AG04449 (cell line): ENCODE results near the gene NUP210.

Experiments
- CTCF ChIA-PET: fragments of 350-600 bp; formaldehyde crosslinking; extraction: SDS; loops from one replicate; lab custom pipeline; 2021; ENCODE audit warnings: antibody characterized with exemption; lab: Yijun Ruan, JAX
- POLR2A ChIA-PET: fragments of 400-600, 350-600 bp; formaldehyde crosslinking; extraction: SDS; loops from one replicate; lab custom pipeline; 2020; ENCODE audit warnings: antibody characterized with exemption, inconsistent platforms; lab: Yijun Ruan, JAX
- DNase-seq: peaks from one replicate; pipeline ENCODE4 v3.0.0-alpha.2; 2010; ENCODE audit warnings: low read depth, low spot score
- H3K4me3 ChIP-seq: 2 replicates; pipeline ENCODE4 v1.5.1; 2011; ENCODE audit warnings: low read depth, mild to moderate bottlenecking, control low read depth, low read length
- TF ChIP-seq, protein P1 (sequence below): IDR thresholded peaks from one replicate; pipeline ENCODE4 v1.5.1; 2011; ENCODE audit warnings: mild to moderate bottlenecking, moderate library complexity, low read length, control low read depth, inconsistent platforms; ENCODE audit not compliant: insufficient read depth; ENCODE audit errors: missing control alignments

Gene NUP210

DNA sequence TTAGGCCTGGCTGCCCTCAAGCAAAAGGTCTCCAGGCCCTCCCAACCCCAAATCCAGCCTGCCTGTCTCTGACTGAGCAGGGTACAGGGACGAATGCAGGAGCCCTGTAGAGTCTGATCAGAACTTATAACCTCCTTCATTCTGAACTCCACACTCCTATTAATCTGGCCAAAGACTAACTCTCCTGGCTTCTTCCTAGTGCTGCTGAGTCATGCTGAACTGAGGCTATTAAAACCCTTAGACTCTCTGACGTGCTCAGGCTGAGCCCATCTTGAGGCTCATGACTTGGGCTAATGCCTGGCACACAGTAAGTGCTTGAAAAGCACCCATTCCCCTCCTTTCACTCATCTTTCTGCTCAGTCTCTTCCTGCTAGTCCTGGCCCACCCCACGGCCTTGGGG is 81.9 kb downstream of the NUP210 start:
- H3K4me3 ChIP-seq = no peak overlapping the region
- POLR2A ChIA-PET = no interaction called here
- CTCF ChIA-PET = no interaction called here
- DNase-seq = no peak
- TF ChIP-seq, protein P1, sequence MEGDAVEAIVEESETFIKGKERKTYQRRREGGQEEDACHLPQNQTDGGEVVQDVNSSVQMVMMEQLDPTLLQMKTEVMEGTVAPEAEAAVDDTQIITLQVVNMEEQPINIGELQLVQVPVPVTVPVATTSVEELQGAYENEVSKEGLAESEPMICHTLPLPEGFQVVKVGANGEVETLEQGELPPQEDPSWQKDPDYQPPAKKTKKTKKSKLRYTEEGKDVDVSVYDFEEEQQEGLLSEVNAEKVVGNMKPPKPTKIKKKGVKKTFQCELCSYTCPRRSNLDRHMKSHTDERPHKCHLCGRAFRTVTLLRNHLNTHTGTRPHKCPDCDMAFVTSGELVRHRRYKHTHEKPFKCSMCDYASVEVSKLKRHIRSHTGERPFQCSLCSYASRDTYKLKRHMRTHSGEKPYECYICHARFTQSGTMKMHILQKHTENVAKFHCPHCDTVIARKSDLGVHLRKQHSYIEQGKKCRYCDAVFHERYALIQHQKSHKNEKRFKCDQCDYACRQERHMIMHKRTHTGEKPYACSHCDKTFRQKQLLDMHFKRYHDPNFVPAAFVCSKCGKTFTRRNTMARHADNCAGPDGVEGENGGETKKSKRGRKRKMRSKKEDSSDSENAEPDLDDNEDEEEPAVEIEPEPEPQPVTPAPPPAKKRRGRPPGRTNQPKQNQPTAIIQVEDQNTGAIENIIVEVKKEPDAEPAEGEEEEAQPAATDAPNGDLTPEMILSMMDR = no peak

DNA sequence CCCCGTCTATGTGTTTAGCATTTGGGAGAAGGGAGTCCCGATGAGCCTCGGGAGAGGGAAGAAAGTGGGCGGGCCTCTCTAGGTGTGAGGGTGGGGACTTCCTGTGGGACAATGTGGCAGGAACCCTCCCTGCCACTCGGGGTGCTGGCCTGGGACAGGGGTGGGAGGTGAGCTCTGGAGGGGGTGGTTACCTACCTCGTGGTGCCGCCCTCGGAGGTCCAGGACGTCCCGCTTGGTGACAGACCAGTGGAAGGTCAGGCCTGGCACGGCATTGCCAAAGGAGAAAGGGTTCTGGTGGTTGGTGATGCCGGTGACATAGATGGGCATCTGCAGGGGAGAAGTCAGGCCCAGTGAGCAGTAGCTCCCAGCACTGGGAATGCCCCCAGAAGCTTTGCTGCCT is 83.5 kb downstream of the NUP210 start:
- TF ChIP-seq, protein P1 = no peak
- no peak for DNase-seq
- no peak overlapping the region for H3K4me3 ChIP-seq
- ChIA-PET POLR2A (no interaction called here), CTCF (no interaction called here)

- DNase-seq = no peak
- POLR2A ChIA-PET = no interaction called here
- CTCF ChIA-PET = no interaction called here
- TF ChIP-seq, protein P1 = no peak
- no peak overlapping the region for H3K4me3 ChIP-seq
These were observed 84.6 kb downstream of the NUP210 start for GRCh38 chr3:13335503-13335902.

- POLR2A ChIA-PET = no interaction called here
- H3K4me3 ChIP-seq = no peak overlapping the region
- no peak for DNase-seq
- CTCF ChIA-PET = no interaction called here
- TF ChIP-seq, protein P1 = no peak
These were observed 85.1 kb downstream of the NUP210 start for GRCh38 chr3:13335059-13335458.

GRCh38 chr3:13333236-13333897 is 86.8 kb downstream of the NUP210 start:
- no peak for DNase-seq
- POLR2A ChIA-PET = no interaction called here
- CTCF ChIA-PET = no interaction called here
- TF ChIP-seq, protein P1 = no peak
- H3K4me3 ChIP-seq = no peak overlapping the region

DNA sequence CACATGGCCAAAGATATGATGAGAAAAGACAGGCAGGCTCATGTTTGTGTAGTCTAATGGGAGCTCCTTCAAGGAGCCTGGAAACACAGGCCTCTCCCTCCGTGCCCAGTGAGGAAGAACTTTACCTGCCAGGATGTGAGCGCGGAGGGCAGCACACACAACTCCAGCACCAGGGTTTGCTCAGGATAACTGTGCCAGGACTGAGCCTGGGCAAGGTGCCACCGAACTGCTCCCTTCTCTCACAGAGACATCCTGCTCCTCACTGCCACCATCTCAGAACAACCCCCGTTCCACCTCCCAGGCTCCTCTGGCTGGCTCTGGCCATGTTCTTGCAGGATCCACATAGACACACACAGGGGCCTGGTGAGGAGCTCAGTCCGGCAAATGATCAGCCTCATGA is 87.4 kb downstream of the NUP210 start:
- H3K4me3 ChIP-seq = no peak overlapping the region
- ChIA-PET POLR2A (no interaction called here), CTCF (no interaction called here)
- DNase-seq = no peak
- TF ChIP-seq, protein P1 = no peak
